ENCODE measurements around the gene RBMS1. TPM values are rescaled to one million over a fixed set of nuclear protein-coding genes. Genes with fewer than 3 reads are reported as not detected.

Gene RBMS1
- total RNA-seq, 1 experiment from 2014 or later, result 77.5 TPM

GRCh38 chr2:160379399-160379798, 114.2 kb downstream of the RBMS1 start:
- Histone ChIP-seq H2BK12ac (ENCODE audit: insufficient read length, low read depth, low read length) (no peak overlapping the region), H4K5ac (ENCODE audit: insufficient read length, low read depth, low read length) (no peak overlapping the region), H2AK5ac (ENCODE audit: insufficient read length, low read length) (no peak overlapping the region), H3K27ac (ENCODE audit: insufficient read length, low read depth, low read length) (no peak overlapping the region), H3K23me2 (ENCODE audit: insufficient read length, low read depth, low read length, poor library complexity, severe bottlenecking) (no peaks in the 10 kb centered on the region), H3K4me2 (ENCODE audit: insufficient read depth, insufficient read length, low read length) (no peak overlapping the region), H3K4me1 (ENCODE audit: insufficient read depth, low read length) (peaks cover 3% of the 10 kb centered on the region), H4K8ac (replicated peaks; ENCODE audit: insufficient read length, low read depth, low read length) (no peak overlapping the region), H3K18ac (ENCODE audit: insufficient read length, low read depth, low read length) (no peak overlapping the region), H2BK5ac (ENCODE audit: insufficient read length, low read length) (no peak overlapping the region), H3T11ph (ENCODE audit: low read length) (no peak overlapping the region), H2BK15ac (ENCODE audit: low read depth, low read length) (no peak overlapping the region), H3K79me1 (ENCODE audit: insufficient read depth, low read depth, low read length, poor library complexity, severe bottlenecking) (no peaks in the 10 kb centered on the region), H4K91ac (ENCODE audit: insufficient read length, low read depth, low read length) (no peak overlapping the region), H3K9ac (ENCODE audit: extremely low read depth, insufficient read length, low read length) (no peak overlapping the region), H4K20me1 (ENCODE audit: control insufficient read depth, insufficient read depth, insufficient read length) (no peaks in the 10 kb centered on the region), H2AFZ (ENCODE audit: low read length) (no peak overlapping the region), H2BK120ac (ENCODE audit: low read depth, low read length, poor library complexity, severe bottlenecking) (no peak overlapping the region), H3K9me3 (ENCODE audit: control insufficient read depth, low read depth, low read length) (no peaks in the 10 kb centered on the region), H3K4ac (ENCODE audit: low read depth, low read length) (no peak overlapping the region), H3K56ac (ENCODE audit: insufficient read length, low read depth, low read length) (no peak overlapping the region), H2BK20ac (ENCODE audit: low read depth, low read length, poor library complexity, severe bottlenecking) (no peak overlapping the region), H3K23ac (ENCODE audit: insufficient read length, low read depth, low read length) (no peak overlapping the region), H3K14ac (ENCODE audit: insufficient read depth, low read length) (no peak overlapping the region), H3K27me3 (ENCODE audit: insufficient read depth, low read length) (no peaks in the 10 kb centered on the region), H3K79me2 (ENCODE audit: insufficient read depth, low read length) (peaks cover 5% of the 10 kb centered on the region; the same call in 1 of the 2 replicates)
- H3K4me1 Mint-ChIP-seq, result peaks cover 52 to 71% of the 10 kb centered on the region in 2 experiments
- no peak for TF ChIP-seq CTCF (conservative IDR thresholded peaks at IDR 0.05)
- H3K36me3 Mint-ChIP-seq (ENCODE audit: insufficient read depth in 1 of 3, low read depth in 3 of 3), result no peaks in the 10 kb centered on the region; a peak in 1 of 7 replicates
- H3K9me3 Mint-ChIP-seq, result no peaks in the 10 kb centered on the region
- DNase-seq, result no peak
- H3K27ac Mint-ChIP-seq, result 0 out of 7 replicates have a peak overlapping the region, but pooled peaks of 1 of the 3 experiments have one; percentile 18
- WGBS (ENCODE audit: extremely low coverage, insufficient read length, low lambda C conversion rate), result no CpG with 5 or more reads among the region's 3 CpGs
- no peaks in the 10 kb centered on the region for H3K27me3 Mint-ChIP-seq (ENCODE audit: low read depth)
- H3K4me3 Mint-ChIP-seq, result no peak overlapping the region

Measured in H9 (cell line).